Measurements from ENCODE around the gene PITPNC1.

Gene PITPNC1

GRCh38 chr17:67518876-67519275 is 141.8 kb downstream of the PITPNC1 start:
- Histone ChIP-seq H3K4me2 (ENCODE audit: low read depth, low read length) (no peak overlapping the region), H3K9me3 (replicated peaks; ENCODE audit: insufficient read depth, low read length) (no peaks in the 10 kb centered on the region), H3K9ac (ENCODE audit: low read length) (no peak overlapping the region), H3K9me2 (replicated peaks; ENCODE audit: insufficient read depth, low read length) (no peaks in the 10 kb centered on the region), H3K36me3 (replicated peaks; ENCODE audit: insufficient read depth, low read length) (no peaks in the 10 kb centered on the region), H2AFZ (ENCODE audit: low read length) (no peak overlapping the region), H3K27ac (ENCODE audit: low read length) (no peak overlapping the region), H3K4me3 (ENCODE audit: low read length) (no peak overlapping the region), H4K20me1 (ENCODE audit: insufficient read depth, low read length) (no peaks in the 10 kb centered on the region), H3K4me1 (ENCODE audit: low read length) (peaks cover 6% of the 10 kb centered on the region; the same call in 1 of the 2 replicates), H3F3A (ENCODE audit: insufficient read depth, low read length) (no peaks in the 10 kb centered on the region), H3K27me3 (replicated peaks; ENCODE audit: insufficient read depth, low read length) (no peaks in the 10 kb centered on the region), H3K79me2 (ENCODE audit: low read length) (peaks cover 3% of the 10 kb centered on the region; the same call in 1 of the 2 replicates)
- TF ChIP-seq EZH2 (optimal IDR thresholded peaks at IDR 0.05; ENCODE audit: low read depth, low read length): no peak
- no peak for TF ChIP-seq EZH2phosphoT487 (IDR thresholded peaks at IDR 0.05; ENCODE audit: low read length)
- no peak for TF ChIP-seq CTCF (IDR thresholded peaks at IDR 0.05; ENCODE audit: low read length)
- DNase-seq: no peak

- Histone ChIP-seq H3K36me3 (replicated peaks; ENCODE audit: insufficient read depth, low read length) (no peaks in the 10 kb centered on the region), H2AFZ (ENCODE audit: low read length) (no peak overlapping the region), H4K20me1 (ENCODE audit: insufficient read depth, low read length) (no peaks in the 10 kb centered on the region), H3K9me3 (replicated peaks; ENCODE audit: insufficient read depth, low read length) (no peaks in the 10 kb centered on the region), H3K4me1 (ENCODE audit: low read length) (peaks cover 6% of the 10 kb centered on the region; the same call in 1 of the 2 replicates), H3K4me2 (ENCODE audit: low read depth, low read length) (no peak overlapping the region), H3F3A (ENCODE audit: insufficient read depth, low read length) (no peaks in the 10 kb centered on the region), H3K9ac (ENCODE audit: low read length) (no peak overlapping the region), H3K4me3 (ENCODE audit: low read length) (no peak overlapping the region), H3K9me2 (replicated peaks; ENCODE audit: insufficient read depth, low read length) (no peaks in the 10 kb centered on the region), H3K27me3 (replicated peaks; ENCODE audit: insufficient read depth, low read length) (no peaks in the 10 kb centered on the region), H3K79me2 (ENCODE audit: low read length) (peaks cover 3% of the 10 kb centered on the region; the same call in 1 of the 2 replicates), H3K27ac (ENCODE audit: low read length) (no peak overlapping the region)
- DNase-seq: no peak
- TF ChIP-seq CTCF (IDR thresholded peaks at IDR 0.05; ENCODE audit: low read length) (no peak), EZH2phosphoT487 (IDR thresholded peaks at IDR 0.05; ENCODE audit: low read length) (no peak), EZH2 (optimal IDR thresholded peaks at IDR 0.05; ENCODE audit: low read depth, low read length) (no peak)
Measured at GRCh38 chr17:67519801-67520251, 142.7 kb downstream of the PITPNC1 start.

- Histone ChIP-seq H3K36me3 (replicated peaks; ENCODE audit: insufficient read depth, low read length) (no peaks in the 10 kb centered on the region), H3K9me2 (replicated peaks; ENCODE audit: insufficient read depth, low read length) (no peaks in the 10 kb centered on the region), H3K27me3 (replicated peaks; ENCODE audit: insufficient read depth, low read length) (no peaks in the 10 kb centered on the region), H3K79me2 (ENCODE audit: low read length) (peaks cover 3% of the 10 kb centered on the region; the same call in 1 of the 2 replicates), H3K27ac (ENCODE audit: low read length) (no peak overlapping the region), H3K4me1 (ENCODE audit: low read length) (peaks cover under 1% of the 10 kb centered on the region; the same call in 1 of the 2 replicates), H3F3A (ENCODE audit: insufficient read depth, low read length) (no peaks in the 10 kb centered on the region), H2AFZ (ENCODE audit: low read length) (no peak overlapping the region), H3K9me3 (replicated peaks; ENCODE audit: insufficient read depth, low read length) (no peaks in the 10 kb centered on the region), H3K4me2 (ENCODE audit: low read depth, low read length) (no peak overlapping the region), H3K4me3 (ENCODE audit: low read length) (no peak overlapping the region), H3K9ac (ENCODE audit: low read length) (no peak overlapping the region), H4K20me1 (ENCODE audit: insufficient read depth, low read length) (no peaks in the 10 kb centered on the region)
- no peak for TF ChIP-seq CTCF (IDR thresholded peaks at IDR 0.05; ENCODE audit: low read length)
- no peak for TF ChIP-seq EZH2 (optimal IDR thresholded peaks at IDR 0.05; ENCODE audit: low read depth, low read length)
- TF ChIP-seq EZH2phosphoT487 (IDR thresholded peaks at IDR 0.05; ENCODE audit: low read length): no peak
- no peak for DNase-seq
Measured at GRCh38 chr17:67520252-67520906, 143.3 kb downstream of the PITPNC1 start.
